CD4-positive, alpha-beta T cell treated with Interferon gamma for 1 hour (primary cell): ENCODE measurements around the gene DSC3.

Experiments
- DNase-seq: peaks from one replicate; pipeline ENCODE4 v3.0.0-alpha.2; 2020

DSC3 gene

GRCh38 chr18:31042406-31043181 is at the start of gene DSC3:
TSS of gene DSC3 (minus strand) at chr18:31042742. CDS start at chr18:31042660, 82 bp downstream.
- no peak for DNase-seq

GRCh38 chr18:31091350-31091749 is 48.8 kb upstream of the DSC3 start:
- no peak for DNase-seq

- no peak for DNase-seq
Measured at GRCh38 chr18:31088532-31088931, 46.0 kb upstream of the DSC3 start.

GRCh38 chr18:31079973-31080372 is 37.4 kb upstream of the DSC3 start:
- DNase-seq: no peak

- DNase-seq: no peak
Measured at GRCh38 chr18:31077878-31078277, 35.3 kb upstream of the DSC3 start.

GRCh38 chr18:31072175-31072574 is 29.6 kb upstream of the DSC3 start:
- DNase-seq: no peak

- DNase-seq: no peak
Measured at GRCh38 chr18:31070206-31070605, 27.7 kb upstream of the DSC3 start.

GRCh38 chr18:31066266-31066665 is 23.7 kb upstream of the DSC3 start:
- no peak for DNase-seq

- DNase-seq: no peak
Measured at GRCh38 chr18:31065036-31065773, 22.7 kb upstream of the DSC3 start.

GRCh38 chr18:31064130-31064529 is 21.6 kb upstream of the DSC3 start:
- no peak for DNase-seq

- no peak for DNase-seq
Measured at GRCh38 chr18:31061945-31062344, 19.4 kb upstream of the DSC3 start.

GRCh38 chr18:31058897-31059296 is 16.4 kb upstream of the DSC3 start:
- DNase-seq: no peak

- DNase-seq: no peak
Measured at GRCh38 chr18:31057917-31058316, 15.4 kb upstream of the DSC3 start.

- no peak for DNase-seq
Measured at GRCh38 chr18:31057051-31057450, 14.5 kb upstream of the DSC3 start.

- DNase-seq: no peak
Measured at GRCh38 chr18:31056296-31056695, 13.8 kb upstream of the DSC3 start.

GRCh38 chr18:31050635-31051034 is 8.1 kb upstream of the DSC3 start:
- no peak for DNase-seq

- DNase-seq: no peak
Measured at GRCh38 chr18:31049189-31049588, 6.6 kb upstream of the DSC3 start.

- DNase-seq: no peak
Measured at GRCh38 chr18:31048216-31048615, 5.7 kb upstream of the DSC3 start.

GRCh38 chr18:31046916-31047315 is 4.4 kb upstream of the DSC3 start:
- no peak for DNase-seq

- DNase-seq: no peak
Measured at GRCh38 chr18:31045599-31045998, 3.1 kb upstream of the DSC3 start.

- no peak for DNase-seq
Measured at GRCh38 chr18:31044926-31045325, 2.4 kb upstream of the DSC3 start.

- DNase-seq: no peak
Measured at GRCh38 chr18:31043709-31044108, 1.2 kb upstream of the DSC3 start.

- no peak for DNase-seq
Measured at GRCh38 chr18:31042084-31042405, 497 bp downstream of the DSC3 start.

GRCh38 chr18:31041271-31042083 is 1.1 kb downstream of the DSC3 start:
- no peak for DNase-seq
